CD4-positive, alpha-beta memory T cell (primary cell): ENCODE results near the gene CCDC93. TPM values are rescaled to one million over a fixed set of nuclear protein-coding genes. Genes with fewer than 3 reads are reported as not detected.

Experiments
- CTCF ChIA-PET: fragments of 350-600 bp; sonication (Branson Sonifier 250); formaldehyde crosslinking; loops from one replicate; lab custom pipeline; 2021; ENCODE audit warnings: inconsistent platforms; ENCODE audit not compliant: partially characterized antibody; lab: Charles Lee
- POLR2A ChIA-PET: fragments of 350-600 bp; sonication (Branson Sonifier 250); formaldehyde crosslinking; loops from one replicate; lab custom pipeline; 2021; ENCODE audit not compliant: partially characterized antibody; lab: Charles Lee
- DNase-seq, 5 donors: peaks; one replicate each; pipeline versions ENCODE4 v3.0.0 to v3.0.0-alpha.2; 2020 to 2022; ENCODE audit warnings: mixed read lengths in 1 of 5
- H3K27ac ChIP-seq: one replicate; pipeline ENCODE4 v1.7.0; 2013; ENCODE audit warnings: low read depth, low read length
- H3K27me3 ChIP-seq: 2 replicates; pipeline ENCODE4 v1.7.0; 2013; ENCODE audit warnings: mild to moderate bottlenecking, low read length, moderate library complexity; ENCODE audit not compliant: insufficient read depth
- H3K36me3 ChIP-seq: 2 replicates; pipeline ENCODE4 v1.7.0; 2013; ENCODE audit warnings: mild to moderate bottlenecking, low read length, moderate library complexity; ENCODE audit not compliant: insufficient read depth
- H3K4me1 ChIP-seq: 2 replicates; pipeline ENCODE4 v1.7.0; 2013; ENCODE audit warnings: mild to moderate bottlenecking, low read length, moderate library complexity; ENCODE audit not compliant: insufficient read depth
- H3K4me3 ChIP-seq, 2 donors: one replicate each; pipeline ENCODE4 v1.7.0; 2013; ENCODE audit warnings: low read length in 2 of 2, mild to moderate bottlenecking in 1 of 2
- H3K9me3 ChIP-seq, 2 donors: one replicate each; pipeline ENCODE4 v1.7.0; 2013; ENCODE audit warnings: low read length in 2 of 2, control low read depth in 1 of 2; ENCODE audit not compliant: control insufficient read depth in 1 of 2
- H3K27ac Mint-ChIP-seq, 7 donors: one replicate each; pipeline ENCODE4 v1.8.0; 2020 to 2021; ENCODE audit warnings: mixed read lengths in 7 of 7, mild to moderate bottlenecking in 6 of 7, inconsistent platforms in 3 of 7, moderate library complexity in 3 of 7
- H3K27me3 Mint-ChIP-seq, 2 donors: one replicate each; pipeline ENCODE4 v1.8.0; 2020 to 2021; ENCODE audit warnings: mixed read lengths in 2 of 2
- H3K36me3 Mint-ChIP-seq, 2 donors: one replicate each; pipeline ENCODE4 v1.8.0; 2020 to 2021; ENCODE audit warnings: mixed read lengths in 2 of 2, inconsistent platforms in 1 of 2, mild to moderate bottlenecking in 1 of 2
- H3K4me1 Mint-ChIP-seq, 4 donors: one replicate each; pipeline ENCODE4 v1.8.0; 2020 to 2021; ENCODE audit warnings: mixed read lengths in 4 of 4, mild to moderate bottlenecking in 1 of 4
- H3K4me3 Mint-ChIP-seq, 8 donors: one replicate each; pipeline ENCODE4 v1.8.0; 2020 to 2021; ENCODE audit warnings: mixed read lengths in 8 of 8, mild to moderate bottlenecking in 7 of 8, moderate library complexity in 6 of 8, inconsistent platforms in 3 of 8
- H3K9me3 Mint-ChIP-seq, 8 donors: one replicate each; pipeline ENCODE4 v1.8.0; 2020 to 2021; ENCODE audit warnings: mixed read lengths in 8 of 8, mild to moderate bottlenecking in 5 of 8, inconsistent platforms in 3 of 8, moderate library complexity in 1 of 8
- intact Hi-C: fragments of 100-400 bp; cut with micrococcal nuclease; formaldehyde crosslinking; loops from one replicate; pipeline ENCODE4 v1.15.1; 2023
- polyA plus RNA-seq, 2 donors: library from polyadenylated mRNA; unstranded; fragments of 300-500 nt; fragmentation: Illumina TruSeq; gene quantifications; one replicate each; pipeline ENCODE4 v1.2.3, GENCODE V29; 2021
- total RNA-seq, 2 experiments: library from RNA; stranded (reverse); gene quantifications; one replicate each; pipeline ENCODE4 v1.2.3, GENCODE V29; 2021

Gene CCDC93
- total and polyA plus RNA-seq, 4 experiments from 2014 or later: 3.2 to 73.3 (median 40.5) TPM

DNA sequence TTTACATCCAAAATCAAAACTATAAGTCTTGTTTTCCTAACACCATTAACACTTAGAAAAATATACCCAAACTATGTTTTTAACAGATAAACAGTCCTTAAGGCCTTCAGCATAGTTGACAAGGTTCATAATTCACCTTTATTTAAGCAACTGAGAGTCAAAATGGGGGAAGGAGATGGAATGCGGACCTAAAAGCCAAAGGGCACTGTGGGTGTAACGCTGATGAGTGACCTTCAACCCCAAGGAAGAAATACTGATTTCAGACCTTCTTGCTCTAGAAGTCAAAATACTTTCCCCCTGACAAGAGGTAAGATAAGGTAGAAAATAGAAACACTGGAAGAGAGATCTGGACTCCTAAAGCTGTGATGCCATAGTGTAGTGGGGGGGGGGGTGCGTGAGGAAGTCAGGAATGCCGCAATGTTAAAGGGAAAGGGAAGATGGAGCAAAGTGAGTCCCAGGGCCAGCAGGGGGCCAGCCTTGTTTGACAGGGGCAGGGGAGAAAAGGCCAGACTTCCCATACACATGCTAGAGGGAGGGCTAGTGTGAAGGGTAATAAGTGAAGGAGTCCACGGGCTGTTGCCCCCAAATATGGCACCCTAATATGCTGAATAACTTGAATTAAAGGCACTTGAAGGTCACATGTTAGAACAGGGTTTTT is 31.4 kb downstream of the CCDC93 start:
- H3K4me3 ChIP-seq: no peak overlapping the region
- no peaks in the 10 kb centered on the region for H3K27me3 ChIP-seq
- CTCF ChIA-PET: interaction anchor here (2.0 kb wide), 1 partner anchor 21 kb away, joined by 10 read pairs; no protein-coding TSS in a partner anchor
- H3K4me1 Mint-ChIP-seq: peaks cover 0 to 13% (median 4%) of the 10 kb centered on the region in 4 donors
- DNase-seq: no peak
- POLR2A ChIA-PET: no interaction called here
- peaks cover 54 to 64% of the 10 kb centered on the region in 2 donors for H3K36me3 Mint-ChIP-seq
- intact Hi-C loops: no loop called here
- H3K9me3 ChIP-seq: no peaks in the 10 kb centered on the region
- H3K9me3 Mint-ChIP-seq: no peaks in the 10 kb centered on the region
- H3K4me1 ChIP-seq: no peaks in the 10 kb centered on the region
- H3K36me3 ChIP-seq: peaks cover 31% of the 10 kb centered on the region
- no peak overlapping the region for H3K4me3 Mint-ChIP-seq
- no peaks in the 10 kb centered on the region for H3K27me3 Mint-ChIP-seq
- H3K27ac Mint-ChIP-seq: peak overlapping the region in 1 of 7 donors; percentile 27
- H3K27ac ChIP-seq: no peak overlapping the region

DNA sequence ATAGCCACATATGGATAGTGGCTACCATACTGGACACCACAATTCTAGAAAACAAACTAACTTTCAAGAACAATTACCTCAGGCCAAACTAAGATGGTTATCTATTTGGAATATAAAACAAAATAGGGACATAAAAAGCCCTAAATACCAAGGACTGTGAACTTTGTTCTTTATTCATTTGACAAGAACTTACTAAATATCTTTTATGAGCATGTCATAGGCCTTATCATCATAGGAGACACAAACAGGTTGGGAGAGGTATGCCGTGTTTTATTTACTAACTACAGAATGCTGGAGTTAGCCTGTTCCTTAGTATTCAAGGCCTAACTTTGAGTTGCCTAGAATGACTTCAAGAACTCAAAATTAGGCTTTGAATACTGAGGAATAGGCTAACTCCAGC is 32.1 kb downstream of the CCDC93 start:
- Mint-ChIP-seq H3K27ac (no peak overlapping the region), H3K4me1 (peaks cover 0 to 11% (median 4%) of the 10 kb centered on the region in 4 donors), H3K36me3 (peaks cover 56 to 67% of the 10 kb centered on the region in 2 donors), H3K9me3 (no peaks in the 10 kb centered on the region), H3K4me3 (no peak overlapping the region), H3K27me3 (no peaks in the 10 kb centered on the region)
- Histone ChIP-seq H3K36me3 (peaks cover 31% of the 10 kb centered on the region), H3K27me3 (no peaks in the 10 kb centered on the region), H3K4me3 (no peak overlapping the region), H3K27ac (no peak overlapping the region), H3K4me1 (no peaks in the 10 kb centered on the region), H3K9me3 (no peaks in the 10 kb centered on the region)
- POLR2A ChIA-PET: no interaction called here
- CTCF ChIA-PET: interaction anchor here (1.3 kb wide), 1 partner anchor 22 kb away, joined by 8 read pairs; no protein-coding TSS in a partner anchor
- intact Hi-C loops: no loop called here
- DNase-seq: no peak

DNA sequence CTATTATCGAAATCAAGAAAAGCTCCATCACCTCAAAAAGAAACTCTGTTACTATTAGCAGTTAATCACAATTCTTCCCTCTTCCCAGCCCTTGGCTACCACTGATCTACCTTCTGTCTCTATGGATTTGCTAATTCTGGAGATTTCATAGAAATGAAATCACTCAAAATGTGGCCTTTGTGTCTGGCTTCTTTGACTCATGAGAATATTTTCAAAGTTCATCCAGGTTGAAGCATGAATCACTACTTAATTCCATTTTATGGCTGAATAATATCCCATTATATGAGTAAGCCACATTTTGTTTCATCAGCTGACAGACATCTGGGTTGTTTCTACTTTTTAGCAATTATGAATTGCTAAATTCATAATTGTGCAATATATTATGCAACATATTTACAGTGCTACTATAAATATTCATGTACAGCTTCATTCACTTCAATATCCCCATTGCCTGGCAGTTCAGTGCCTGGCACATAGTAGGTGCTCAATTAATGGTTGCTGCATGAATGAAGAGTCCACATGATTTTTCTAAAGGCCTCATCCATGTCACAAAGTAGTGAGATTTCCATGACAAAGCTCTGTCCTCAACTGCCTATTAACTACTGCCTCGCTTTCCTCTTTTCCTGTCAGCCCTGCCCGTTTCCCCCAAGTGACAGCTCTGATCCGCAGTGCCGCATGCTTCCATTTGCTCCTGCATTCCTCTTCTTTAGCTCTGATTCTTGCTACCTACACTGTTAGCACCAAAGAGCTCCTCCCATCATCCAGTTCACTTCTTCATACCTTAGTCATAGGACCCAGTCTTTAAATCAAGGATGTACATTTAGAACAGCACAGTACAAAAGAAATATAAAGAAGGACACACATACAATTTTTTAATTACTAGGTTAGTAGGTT is 32.8 kb downstream of the CCDC93 start:
- CTCF ChIA-PET: interaction anchor here (1.0 to 1.3 kb wide), 2 partner anchors 11 to 22 kb away, joined by 3 to 8 read pairs; no protein-coding TSS in a partner anchor
- Histone ChIP-seq H3K36me3 (peaks cover 31% of the 10 kb centered on the region), H3K4me3 (no peak overlapping the region), H3K27me3 (no peaks in the 10 kb centered on the region), H3K4me1 (no peaks in the 10 kb centered on the region), H3K9me3 (no peaks in the 10 kb centered on the region), H3K27ac (no peak overlapping the region)
- Mint-ChIP-seq H3K4me1 (peaks cover 0 to 11% (median 4%) of the 10 kb centered on the region in 4 donors), H3K27me3 (no peaks in the 10 kb centered on the region), H3K36me3 (peaks cover 54 to 71% of the 10 kb centered on the region in 2 donors), H3K9me3 (no peaks in the 10 kb centered on the region), H3K4me3 (no peak overlapping the region), H3K27ac (peak overlapping the region in 2 of 7 donors; percentile 29 to 74)
- intact Hi-C loops: no loop called here
- POLR2A ChIA-PET: no interaction called here
- DNase-seq: no peak

DNA sequence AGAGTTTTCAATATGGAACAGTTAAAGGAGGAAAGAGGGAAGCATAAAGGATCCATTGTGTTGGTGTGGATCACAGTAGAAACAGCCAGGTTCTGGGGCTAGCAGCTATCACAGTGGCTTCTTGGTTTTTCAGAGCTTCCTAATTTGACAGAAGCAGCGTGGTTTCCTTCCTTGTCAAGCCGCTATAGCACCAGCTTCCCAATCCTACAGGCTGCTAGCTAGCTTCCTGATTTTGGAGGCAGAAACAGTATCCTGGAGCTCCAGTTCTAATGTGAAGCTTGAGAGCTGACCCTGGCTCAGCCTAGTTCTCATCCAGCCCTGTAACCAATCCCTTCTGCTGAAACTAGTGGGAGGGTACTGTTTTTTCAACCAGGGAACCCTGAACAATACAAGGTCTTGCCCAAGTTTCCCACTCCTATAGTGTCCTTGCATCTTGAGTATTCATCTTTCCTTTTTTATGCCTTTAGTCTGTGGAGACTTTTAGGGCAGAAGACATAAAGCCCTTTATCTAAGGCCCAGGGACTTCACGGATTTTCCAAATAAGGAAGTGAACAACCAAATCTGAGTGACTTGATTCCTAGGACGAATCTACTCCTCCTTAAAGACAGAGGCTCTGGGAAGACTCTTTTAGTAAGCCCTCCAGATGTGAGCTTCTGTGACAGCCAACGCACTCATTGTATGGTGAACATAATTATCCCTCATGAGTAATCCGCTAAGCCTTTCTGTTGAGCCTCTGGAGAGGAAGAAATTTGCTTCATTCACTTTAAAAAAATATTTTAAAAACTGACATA is 33.8 kb downstream of the CCDC93 start:
- no peaks in the 10 kb centered on the region for H3K4me1 ChIP-seq
- Mint-ChIP-seq H3K27ac (no peak overlapping the region), H3K36me3 (peaks cover 61 to 79% of the 10 kb centered on the region in 2 donors), H3K4me3 (no peak overlapping the region), H3K27me3 (no peaks in the 10 kb centered on the region), H3K4me1 (peaks cover 0 to 11% (median 4%) of the 10 kb centered on the region in 4 donors), H3K9me3 (no peaks in the 10 kb centered on the region)
- H3K27ac ChIP-seq: no peak overlapping the region
- no peak for DNase-seq
- no peak overlapping the region for H3K4me3 ChIP-seq
- CTCF ChIA-PET: interaction anchor here (1.0 to 1.1 kb wide), 2 partner anchors 12 to 23 kb away, joined by 3 to 4 read pairs; no protein-coding TSS in a partner anchor
- intact Hi-C loops: no loop called here
- POLR2A ChIA-PET: no interaction called here
- H3K27me3 ChIP-seq: no peaks in the 10 kb centered on the region
- peaks cover 31% of the 10 kb centered on the region for H3K36me3 ChIP-seq
- H3K9me3 ChIP-seq: no peaks in the 10 kb centered on the region

DNA sequence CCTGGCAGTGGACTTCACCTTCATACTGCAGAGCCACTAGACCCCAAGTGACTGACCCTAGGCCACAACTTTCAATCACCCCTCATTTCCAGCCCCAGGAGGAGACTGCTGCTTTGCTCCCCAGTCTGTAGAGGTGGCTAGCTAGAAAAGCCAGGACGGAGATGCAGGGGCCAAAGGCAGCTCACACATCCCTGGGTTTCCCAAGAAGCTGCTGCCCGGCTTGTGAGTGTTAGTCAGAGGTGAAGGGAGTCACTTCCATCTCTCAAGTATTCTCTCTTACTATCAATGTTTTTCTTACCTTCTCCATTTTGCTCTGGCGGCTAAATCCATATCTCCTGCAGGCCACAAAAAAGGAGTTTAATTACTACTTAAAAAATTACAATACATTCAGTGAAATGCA is 36.2 kb downstream of the CCDC93 start:
- H3K27ac ChIP-seq: no peak overlapping the region
- no peaks in the 10 kb centered on the region for H3K9me3 Mint-ChIP-seq
- peaks cover 0 to 7% (median 1%) of the 10 kb centered on the region in 4 donors for H3K4me1 Mint-ChIP-seq
- peaks cover 59 to 82% of the 10 kb centered on the region in 2 donors for H3K36me3 Mint-ChIP-seq
- intact Hi-C loops: no loop called here
- H3K4me3 ChIP-seq: no peak overlapping the region
- no peak overlapping the region for H3K4me3 Mint-ChIP-seq
- H3K27me3 Mint-ChIP-seq: no peaks in the 10 kb centered on the region
- peak overlapping the region in 2 of 7 donors; percentile 43 to 64 for H3K27ac Mint-ChIP-seq
- H3K4me1 ChIP-seq: no peaks in the 10 kb centered on the region
- ChIA-PET POLR2A (no interaction called here), CTCF (interaction anchor here (3.0 kb wide), 1 partner anchor 26 kb away, joined by 10 read pairs; no protein-coding TSS in a partner anchor)
- H3K9me3 ChIP-seq: no peaks in the 10 kb centered on the region
- no peak for DNase-seq
- H3K36me3 ChIP-seq: peaks cover 40% of the 10 kb centered on the region
- no peaks in the 10 kb centered on the region for H3K27me3 ChIP-seq

DNA sequence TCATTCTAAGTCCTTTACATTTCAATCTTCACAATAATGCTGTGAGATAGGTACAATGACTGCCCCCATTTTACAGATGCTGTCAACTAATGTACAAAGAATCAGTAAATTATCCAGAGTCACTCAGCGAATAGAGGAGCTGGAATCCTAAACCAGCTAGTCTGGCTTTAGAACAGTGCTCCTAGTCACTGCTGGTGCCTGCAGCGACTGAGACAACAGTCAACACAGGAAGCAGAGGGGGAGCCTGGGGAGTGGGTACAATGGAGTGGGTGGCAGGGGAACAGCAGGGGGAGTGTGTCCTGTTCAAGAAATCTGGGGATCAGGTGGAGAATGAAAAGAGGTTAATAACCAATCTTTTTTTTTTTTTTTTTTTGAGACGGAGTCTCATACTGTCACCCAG is 37.3 kb downstream of the CCDC93 start:
- H3K4me3 Mint-ChIP-seq: no peak overlapping the region
- no peaks in the 10 kb centered on the region for H3K9me3 Mint-ChIP-seq
- no peak overlapping the region for H3K27ac ChIP-seq
- H3K27me3 Mint-ChIP-seq: no peaks in the 10 kb centered on the region
- no peaks in the 10 kb centered on the region for H3K9me3 ChIP-seq
- POLR2A ChIA-PET: no interaction called here
- no peaks in the 10 kb centered on the region for H3K4me1 ChIP-seq
- peaks cover 33% of the 10 kb centered on the region for H3K36me3 ChIP-seq
- H3K36me3 Mint-ChIP-seq: peaks cover 61 to 82% of the 10 kb centered on the region in 2 donors
- CTCF ChIA-PET: interaction anchor here (1.6 to 3.0 kb wide), 2 partner anchors 27 to 56 kb away, joined by 3 to 10 read pairs; no protein-coding TSS in a partner anchor
- no peak for DNase-seq
- no peak overlapping the region for H3K4me3 ChIP-seq
- H3K27ac Mint-ChIP-seq: peak overlapping the region in 1 of 7 donors; percentile 66
- intact Hi-C loops: no loop called here
- no peaks in the 10 kb centered on the region for H3K27me3 ChIP-seq
- peaks cover 0 to 9% (median under 1%) of the 10 kb centered on the region in 4 donors for H3K4me1 Mint-ChIP-seq
